Central memory CD8-positive, alpha-beta T cell (primary cell): ENCODE results near the gene SORL1.
"Not testable (repeated sequence)": the region's sequence is repeated elsewhere in the genome, so short reads cannot be mapped to it uniquely, and the experiment has no call there.

Experiments
- ATAC-seq: fragments of 150-1000 bp; cut with Tn5 transposase; replicated peaks from 2 replicates; pipeline ENCODE4 v1.10.0; 2022; ENCODE audit warnings: mild to moderate bottlenecking, moderate FRiP score, moderate number of reproducible peaks; ENCODE audit not compliant: poor library complexity, severe bottlenecking; ENCODE audit errors: extremely low read depth
- DNase-seq, 2 donors: peaks; one replicate each; pipeline ENCODE4 v3.0.0; 2021; ENCODE audit warnings: low spot score in 2 of 2
- H3K27ac Mint-ChIP-seq: one replicate; pipeline ENCODE4 v1.8.0; 2022; ENCODE audit warnings: low read depth, mild to moderate bottlenecking, moderate library complexity, mixed read lengths
- H3K27me3 Mint-ChIP-seq: one replicate; pipeline ENCODE4 v1.8.0; 2022; ENCODE audit warnings: mixed read lengths
- H3K36me3 Mint-ChIP-seq: one replicate; pipeline ENCODE4 v1.8.0; 2022; ENCODE audit warnings: mild to moderate bottlenecking, moderate library complexity, mixed read lengths; ENCODE audit not compliant: insufficient read depth
- H3K4me1 Mint-ChIP-seq: one replicate; pipeline ENCODE4 v1.8.0; 2022; ENCODE audit warnings: mixed read lengths
- H3K4me3 Mint-ChIP-seq: one replicate; pipeline ENCODE4 v1.8.0; 2022; ENCODE audit warnings: mild to moderate bottlenecking, moderate library complexity, mixed read lengths
- H3K9me3 Mint-ChIP-seq: one replicate; pipeline ENCODE4 v1.8.0; 2022; ENCODE audit warnings: mixed read lengths

Gene SORL1

DNA sequence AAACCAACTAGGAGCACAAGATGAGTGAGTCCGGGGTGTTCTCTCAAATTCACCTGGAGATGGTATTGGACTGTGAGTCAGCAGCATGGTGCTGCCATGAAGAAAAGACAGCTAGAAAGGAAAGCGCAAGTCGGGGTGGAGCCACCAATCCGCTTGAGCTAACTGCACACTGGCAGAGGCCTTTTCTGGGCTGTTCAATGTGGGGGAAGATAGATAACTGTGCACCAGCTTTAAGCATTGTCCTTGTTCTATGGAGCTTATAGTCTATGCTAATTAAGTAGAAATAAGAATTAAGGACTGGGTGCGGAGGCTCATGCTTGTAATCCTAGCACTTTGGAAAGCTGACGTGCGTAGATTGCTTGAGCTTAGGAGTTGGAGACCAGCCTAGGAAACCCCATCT is 22.6 kb downstream of the SORL1 start:
- Mint-ChIP-seq H3K4me3 (no peak overlapping the region), H3K36me3 (peaks cover 40% of the 10 kb centered on the region), H3K4me1 (peaks cover 76% of the 10 kb centered on the region), H3K27me3 (no peaks in the 10 kb centered on the region), H3K27ac (peak overlapping the region; percentile 23), H3K9me3 (no peaks in the 10 kb centered on the region)
- DNase-seq (no peak), ATAC-seq (no peak)

DNA sequence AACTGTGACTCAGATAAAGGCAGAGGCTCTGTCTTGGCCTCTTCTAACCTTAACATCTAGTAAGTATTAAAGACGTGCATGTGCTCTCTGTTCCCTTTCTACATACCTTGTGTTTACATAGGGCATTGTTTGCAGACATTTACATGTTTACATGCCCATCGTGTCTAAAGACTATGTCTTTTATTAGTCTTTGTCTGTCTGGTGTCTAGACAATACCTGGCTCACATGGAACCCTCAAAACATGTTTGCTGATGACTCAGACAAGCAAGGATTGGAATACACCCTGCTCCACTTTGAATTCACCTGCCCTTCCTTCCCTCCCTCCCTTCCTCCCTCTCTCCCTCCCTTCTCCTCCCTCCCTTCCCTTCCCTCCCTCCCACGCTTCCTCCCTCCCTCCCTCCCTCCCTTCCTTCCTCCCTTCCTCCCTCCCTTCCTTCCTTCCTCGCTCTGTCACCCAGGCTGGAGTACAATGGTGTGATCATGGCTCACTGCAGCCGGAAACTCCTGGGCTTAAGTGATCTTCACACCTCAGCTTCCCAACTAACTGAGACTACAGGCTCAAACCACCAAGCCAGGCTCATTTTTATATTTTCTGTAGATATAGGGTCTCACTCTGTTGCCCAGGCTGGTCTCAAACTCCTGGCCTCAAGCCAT is 24.4 kb downstream of the SORL1 start:
- DNase-seq (no peak), ATAC-seq (no peak)
- H3K36me3 Mint-ChIP-seq = peaks cover 29% of the 10 kb centered on the region

DNA sequence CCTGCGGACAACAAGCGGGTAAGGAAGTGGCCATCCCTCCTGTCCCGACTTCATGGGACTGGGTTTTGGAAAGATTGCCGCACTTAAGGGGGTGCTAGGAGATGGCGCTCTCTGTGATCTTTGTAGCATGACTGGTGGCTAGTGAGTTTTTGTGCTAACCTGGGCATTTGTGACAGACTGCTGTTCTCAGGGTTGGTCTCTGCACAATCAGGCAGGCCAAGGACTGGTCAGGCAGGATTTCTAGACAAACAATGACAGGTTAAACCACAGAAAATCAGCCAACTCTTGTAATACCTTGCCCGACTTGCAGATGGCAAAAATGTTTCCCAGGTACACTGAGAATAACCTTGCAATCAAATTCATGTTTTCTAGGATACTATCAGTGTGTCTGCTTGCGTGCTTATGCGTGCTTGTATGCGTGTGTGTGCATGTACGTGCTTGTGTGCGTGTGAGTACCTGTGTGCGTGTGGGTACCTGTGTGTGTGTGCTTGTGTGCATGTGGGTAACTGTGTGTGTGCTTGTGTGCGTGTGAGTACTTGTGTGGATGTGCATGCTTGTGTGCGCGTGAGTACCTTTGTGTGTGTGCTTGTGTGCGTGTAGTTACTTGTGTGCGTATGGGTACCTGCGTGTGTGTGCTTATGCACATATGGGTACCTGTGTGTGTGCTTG is 26.2 kb downstream of the SORL1 start:
- Mint-ChIP-seq H3K4me1 (peaks cover 73% of the 10 kb centered on the region), H3K4me3 (no peak overlapping the region), H3K36me3 (peaks cover 29% of the 10 kb centered on the region), H3K27me3 (no peaks in the 10 kb centered on the region), H3K27ac (no peak overlapping the region), H3K9me3 (no peaks in the 10 kb centered on the region)
- ATAC-seq (no peak), DNase-seq (no peak)

More for the DNA sequence above, 24.4 kb downstream of the SORL1 start:
- Mint-ChIP-seq H3K4me3 (no peak overlapping the region), H3K9me3 (no peaks in the 10 kb centered on the region), H3K4me1 (peaks cover 74% of the 10 kb centered on the region), H3K27ac (peak overlapping the region; percentile 74), H3K27me3 (no peaks in the 10 kb centered on the region)

DNA sequence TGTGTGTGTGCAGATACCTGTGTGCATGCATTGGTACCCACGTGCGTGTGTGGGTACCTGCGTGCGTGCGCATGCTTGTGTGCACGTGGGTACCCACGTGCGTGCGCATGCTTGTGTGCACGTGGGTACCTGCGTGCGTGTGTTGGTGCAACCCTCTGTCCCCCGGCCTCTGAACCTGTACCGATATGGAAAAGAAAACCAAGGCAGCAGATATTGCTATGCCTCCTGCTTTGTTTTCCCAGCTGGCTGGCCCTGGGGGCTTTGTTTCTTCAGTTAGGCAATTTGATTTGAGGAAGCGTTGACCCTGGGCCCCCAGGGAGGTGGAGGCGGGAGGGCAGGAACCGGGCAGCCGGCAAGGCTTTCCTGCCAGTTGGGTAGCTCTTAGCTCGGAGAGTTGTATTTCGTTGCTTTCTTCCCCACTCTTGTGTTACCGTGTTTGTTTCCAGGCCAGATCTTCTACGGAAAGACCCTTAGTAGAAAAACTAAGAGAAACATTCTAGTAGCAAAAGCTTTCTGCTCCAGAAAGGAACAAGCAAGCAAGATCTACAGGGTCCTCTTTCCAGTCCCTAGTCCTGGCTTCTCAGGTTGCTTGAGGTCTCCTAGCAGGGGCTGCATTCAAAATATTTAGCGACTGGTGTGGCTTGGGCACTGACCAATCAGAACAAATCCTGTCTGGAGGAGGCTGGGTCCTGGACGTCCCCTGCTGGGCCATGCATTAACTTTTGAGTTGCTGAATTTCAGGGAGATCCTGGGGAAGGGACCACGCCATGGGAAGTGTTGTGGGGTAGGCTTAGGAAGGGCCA is 27.0 kb downstream of the SORL1 start:
- no peaks in the 10 kb centered on the region for H3K27me3 Mint-ChIP-seq
- peaks cover 75% of the 10 kb centered on the region for H3K4me1 Mint-ChIP-seq
- ATAC-seq (no peak), DNase-seq (no peak)
- H3K36me3 Mint-ChIP-seq = peaks cover 29% of the 10 kb centered on the region
- H3K9me3 Mint-ChIP-seq = no peaks in the 10 kb centered on the region
- H3K4me3 Mint-ChIP-seq = no peak overlapping the region
- H3K27ac Mint-ChIP-seq = peak overlapping the region; percentile 18

DNA sequence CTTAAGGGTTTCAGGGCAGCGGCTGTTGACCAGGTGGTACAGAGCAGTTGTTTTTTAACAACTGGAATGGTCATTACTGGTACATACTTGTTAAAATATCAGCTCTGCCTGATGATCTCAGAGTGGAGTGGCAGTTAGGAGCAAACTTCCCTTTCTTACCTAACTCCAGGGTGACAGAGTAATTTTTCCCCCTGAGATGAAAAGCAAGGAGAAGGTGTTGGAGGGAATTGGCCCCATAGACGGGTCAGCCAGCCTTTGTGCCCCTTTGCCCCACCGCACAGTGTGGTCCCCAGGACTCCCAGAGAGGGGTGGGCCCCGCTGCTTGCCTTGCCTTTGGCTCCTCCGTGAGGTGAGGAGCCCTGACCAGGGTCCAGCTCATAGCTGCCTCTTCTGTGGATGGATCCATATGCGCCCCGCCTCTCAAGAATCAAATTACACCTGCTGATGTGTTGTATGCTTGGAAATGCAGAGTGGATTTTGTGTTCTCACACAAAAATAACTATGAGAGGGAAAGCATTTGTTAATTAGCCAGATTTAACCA is 27.7 kb downstream of the SORL1 start:
- H3K27me3 Mint-ChIP-seq = no peaks in the 10 kb centered on the region
- peaks cover 32% of the 10 kb centered on the region for H3K36me3 Mint-ChIP-seq
- DNase-seq (no peak), ATAC-seq (no peak)
- no peak overlapping the region for H3K4me3 Mint-ChIP-seq
- H3K4me1 Mint-ChIP-seq = peaks cover 76% of the 10 kb centered on the region
- H3K27ac Mint-ChIP-seq = peak overlapping the region; percentile 18
- H3K9me3 Mint-ChIP-seq = no peaks in the 10 kb centered on the region

DNA sequence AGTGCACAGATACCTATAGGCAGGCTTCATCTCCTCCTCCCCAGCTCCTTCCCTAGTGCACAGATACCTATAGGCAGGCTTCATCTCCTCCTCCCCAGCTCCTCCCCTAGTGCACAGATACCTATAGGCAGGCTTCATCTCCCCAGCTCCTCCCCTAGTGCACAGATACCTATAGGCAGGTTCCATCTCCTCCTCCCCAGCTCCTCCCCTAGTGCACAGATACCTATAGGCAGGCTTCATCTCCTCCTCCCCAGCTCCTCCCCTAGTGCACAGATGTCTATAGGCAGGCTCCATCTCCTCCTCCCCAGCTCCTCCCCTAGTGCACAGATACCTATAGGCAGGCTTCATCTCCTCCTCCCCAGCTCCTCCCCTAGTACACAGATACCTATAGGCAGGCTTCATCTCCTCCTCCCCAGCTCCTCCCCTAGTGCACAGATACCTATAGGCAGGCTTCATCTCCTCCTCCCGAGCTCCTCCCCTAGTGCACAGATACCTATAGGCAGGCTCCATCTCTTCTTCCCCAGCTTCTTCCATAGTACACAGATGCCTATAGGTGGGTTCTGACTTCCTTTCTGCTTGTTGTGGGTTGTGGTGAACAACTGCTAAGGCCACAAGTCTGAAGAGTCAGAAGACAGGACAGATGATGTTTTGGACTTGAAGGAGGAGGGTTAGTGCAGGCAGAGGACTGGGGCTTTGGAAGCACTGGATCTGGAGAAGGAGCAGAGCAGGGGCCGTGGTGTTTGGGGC is 29.5 kb downstream of the SORL1 start:
- DNase-seq = peak; percentile 42 to 78
- H3K27me3 Mint-ChIP-seq = not testable (repeated sequence)
- peaks cover 73% of the 10 kb centered on the region for H3K4me1 Mint-ChIP-seq

DNA sequence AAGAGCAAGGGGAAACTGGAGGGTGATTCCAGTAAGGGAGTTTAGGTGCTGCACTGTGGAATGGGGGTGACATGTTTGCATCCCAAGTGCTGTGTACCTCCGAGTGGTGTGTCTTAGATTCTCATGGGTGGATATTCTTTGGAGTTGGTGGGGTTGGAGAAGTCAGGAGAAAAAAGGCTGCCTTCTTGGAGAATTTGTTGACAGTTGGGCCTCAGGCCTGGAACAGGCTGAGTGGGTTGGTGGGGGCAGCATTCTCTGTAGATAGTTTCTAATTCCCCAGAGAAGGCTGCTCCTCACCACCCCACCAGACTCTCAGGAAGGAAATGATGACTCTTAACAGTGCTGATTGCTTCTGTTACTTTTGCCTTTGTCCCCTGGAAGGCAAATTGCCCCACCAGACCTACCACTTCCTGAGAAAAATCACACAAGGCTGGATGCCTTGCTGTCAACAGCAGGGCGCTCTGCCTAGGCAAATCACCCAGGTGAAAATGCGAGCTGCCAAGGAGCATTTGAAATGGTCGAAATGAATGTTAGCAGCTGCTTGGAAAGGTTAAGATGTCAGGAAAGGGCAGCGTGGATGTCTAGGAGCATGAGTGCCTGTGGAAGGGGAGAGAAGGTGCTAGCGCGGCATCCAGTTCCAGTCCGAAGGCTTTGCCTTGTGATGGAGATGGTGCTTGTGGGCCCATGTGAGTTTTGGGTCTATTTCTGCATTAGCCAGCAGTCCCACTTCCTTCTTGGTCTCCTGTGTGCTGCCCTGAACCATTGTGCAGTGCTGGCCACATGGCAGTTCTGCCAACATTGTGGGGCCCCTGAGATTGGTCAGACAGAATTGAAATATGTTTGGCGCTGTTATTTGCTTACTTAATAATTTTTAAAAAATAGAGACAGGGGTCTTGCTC is 30.4 kb downstream of the SORL1 start:
- H3K27ac Mint-ChIP-seq = peak overlapping the region; percentile 97
- H3K36me3 Mint-ChIP-seq = peaks cover 33% of the 10 kb centered on the region
- H3K4me1 Mint-ChIP-seq = peaks cover 72% of the 10 kb centered on the region
- DNase-seq (peak; percentile 52 to 81), ATAC-seq (peak; percentile 89)
- no peaks in the 10 kb centered on the region for H3K27me3 Mint-ChIP-seq
- peak overlapping the region; percentile 77 for H3K4me3 Mint-ChIP-seq
- no peaks in the 10 kb centered on the region for H3K9me3 Mint-ChIP-seq

More for the DNA sequence above, 29.5 kb downstream of the SORL1 start:
- Mint-ChIP-seq H3K36me3 (peaks cover 38% of the 10 kb centered on the region), H3K4me3 (peak overlapping the region; percentile 77), H3K27ac (peak overlapping the region; percentile 97)
- ATAC-seq = peak; percentile 85
- not testable (repeated sequence) for H3K9me3 Mint-ChIP-seq

DNA sequence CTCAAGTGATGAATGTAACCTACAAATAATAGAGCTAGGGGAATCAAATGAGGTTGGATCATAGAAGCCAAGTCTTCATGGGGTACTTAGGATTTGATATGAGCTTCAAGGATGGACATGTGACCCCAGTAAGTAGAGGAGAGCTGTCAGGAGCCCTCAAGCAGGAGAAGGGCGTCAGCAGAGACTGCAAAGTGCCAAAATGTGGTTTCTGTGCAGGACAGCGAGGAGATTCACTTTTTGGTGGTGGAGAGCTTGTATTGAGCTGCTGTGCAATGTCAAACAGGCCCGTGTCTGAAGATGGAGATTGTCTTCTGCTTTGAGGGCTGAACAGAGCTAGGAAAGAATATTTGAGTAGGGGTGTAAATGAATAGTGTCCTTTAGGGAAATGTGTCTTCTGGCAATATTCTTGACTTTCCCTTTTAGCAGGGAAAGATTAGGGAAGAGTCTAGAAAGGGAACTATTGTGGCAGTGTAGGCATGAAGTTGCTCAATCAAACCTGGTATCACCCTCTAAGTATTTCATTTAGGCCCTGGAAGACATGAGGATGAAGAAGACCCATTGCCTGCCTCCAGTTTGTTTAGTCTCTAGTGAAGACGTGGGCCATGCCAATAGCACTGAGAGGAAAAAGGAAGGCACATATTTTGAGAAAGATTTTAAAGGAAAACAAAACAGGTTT is 31.8 kb downstream of the SORL1 start:
- Mint-ChIP-seq H3K27ac (peak overlapping the region; percentile 97), H3K4me3 (peak overlapping the region; percentile 37), H3K36me3 (peaks cover 33% of the 10 kb centered on the region), H3K9me3 (no peaks in the 10 kb centered on the region), H3K4me1 (peaks cover 74% of the 10 kb centered on the region), H3K27me3 (no peaks in the 10 kb centered on the region)
- ATAC-seq (no peak), DNase-seq (no peak)

DNA sequence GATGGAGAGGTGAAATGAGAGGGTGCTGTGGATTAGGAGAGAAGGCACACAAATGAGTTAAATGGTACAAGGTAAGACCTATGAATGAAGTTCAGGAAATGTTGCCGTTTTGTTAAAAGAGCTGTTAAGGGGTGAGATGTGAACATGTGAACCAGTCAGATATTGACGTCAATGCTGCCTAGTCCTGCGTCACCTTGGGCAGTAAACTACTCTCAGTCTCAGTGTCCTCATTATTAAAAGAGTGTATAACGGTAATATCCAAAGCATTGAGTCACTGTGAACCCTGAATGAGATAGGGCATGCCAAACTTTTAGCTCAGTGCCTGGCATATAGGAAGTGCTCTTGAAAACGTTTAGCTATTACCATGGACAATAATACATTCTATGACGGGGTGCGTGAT is 33.1 kb downstream of the SORL1 start:
- peak in 1 of 2 donors; percentile 40 for DNase-seq
- H3K27me3 Mint-ChIP-seq = no peaks in the 10 kb centered on the region
- H3K36me3 Mint-ChIP-seq = peaks cover 42% of the 10 kb centered on the region
- peak overlapping the region; percentile 9 for H3K4me3 Mint-ChIP-seq
- peaks cover 85% of the 10 kb centered on the region for H3K4me1 Mint-ChIP-seq
- no peak for ATAC-seq
- peak overlapping the region; percentile 97 for H3K27ac Mint-ChIP-seq
- no peaks in the 10 kb centered on the region for H3K9me3 Mint-ChIP-seq

DNA sequence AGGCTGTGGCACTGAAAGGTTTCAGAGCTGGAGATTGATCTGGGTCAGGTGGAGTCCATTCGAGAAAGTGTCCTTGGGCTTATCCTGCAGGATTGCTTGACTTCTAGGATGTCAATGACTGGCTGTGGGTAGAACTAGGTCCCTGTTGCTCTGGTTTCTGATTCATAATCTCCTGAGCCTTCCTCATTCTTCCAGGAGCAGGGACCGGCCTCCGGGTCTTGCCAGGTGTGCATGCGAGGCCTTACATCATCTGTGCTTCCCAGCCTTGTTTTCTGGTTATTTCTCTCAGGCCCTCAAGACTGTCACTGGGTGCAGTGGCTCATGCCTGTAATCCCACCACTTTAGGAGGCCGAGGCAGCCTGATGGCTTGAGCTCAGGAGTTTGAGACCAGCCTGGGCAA is 33.9 kb downstream of the SORL1 start:
- Mint-ChIP-seq H3K27ac (peak overlapping the region; percentile 97), H3K4me3 (no peak overlapping the region), H3K9me3 (no peaks in the 10 kb centered on the region), H3K4me1 (peaks cover 86% of the 10 kb centered on the region), H3K36me3 (peaks cover 43% of the 10 kb centered on the region), H3K27me3 (no peaks in the 10 kb centered on the region)
- ATAC-seq = no peak
- no peak for DNase-seq

DNA sequence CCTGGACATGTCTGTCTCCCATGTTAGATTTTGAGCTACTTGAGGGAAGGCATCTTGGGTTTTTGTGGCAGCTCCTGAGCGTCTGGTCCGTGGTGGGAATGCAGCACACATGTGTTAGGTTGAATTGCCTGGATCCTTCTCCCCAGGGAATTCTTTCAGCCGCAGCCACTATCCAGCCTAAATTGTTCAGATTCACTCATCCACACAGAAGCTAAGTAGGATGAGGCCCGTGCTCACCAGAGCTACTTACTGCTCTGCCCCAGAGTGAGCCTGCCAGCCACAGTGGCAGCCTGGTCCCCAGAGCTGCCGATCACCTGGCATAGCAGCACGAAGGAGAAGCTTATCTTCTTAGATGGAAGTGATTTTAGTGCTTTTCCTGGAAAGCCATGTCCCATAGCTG is 35.1 kb downstream of the SORL1 start:
- no peaks in the 10 kb centered on the region for H3K27me3 Mint-ChIP-seq
- DNase-seq = no peak
- peaks cover 82% of the 10 kb centered on the region for H3K4me1 Mint-ChIP-seq
- H3K4me3 Mint-ChIP-seq = no peak overlapping the region
- no peaks in the 10 kb centered on the region for H3K9me3 Mint-ChIP-seq
- H3K36me3 Mint-ChIP-seq = peaks cover 49% of the 10 kb centered on the region
- peak overlapping the region; percentile 85 for H3K27ac Mint-ChIP-seq
- no peak for ATAC-seq
